K562 (cell line): ENCODE measurements around the gene TCHP. TPM values are rescaled to one million over a fixed set of nuclear protein-coding genes. Genes with fewer than 3 reads are reported as not detected.
A peak's percentile ranks its signal among the peaks of the same experiment; 100 is the strongest.

Experiments used
- CREBBP ChIP-seq: IDR thresholded peaks from one replicate; pipeline ENCODE4 v1.6.1; 2012; ENCODE audit warnings: low read depth, mild to moderate bottlenecking, control low read depth, inconsistent platforms, low read length
- CTBP1 ChIP-seq: fragments of 450-650 bp; IDR thresholded peaks from 2 replicates; pipeline ENCODE4 v1.6.1; 2016; ENCODE audit warnings: borderline replicate concordance
- KLF6 ChIP-seq: fragments of 250-450 bp; sonication (Bioruptor Pico); IDR thresholded peaks from 2 replicates; pipeline ENCODE4 v1.4.0; 2020; ENCODE audit warnings: mild to moderate bottlenecking, moderate library complexity, borderline replicate concordance
- RAD21 ChIP-seq, 2 experiments: fragments of 250-450 bp in 1 of 2; fragments of 450-650 bp in 1 of 2; sonication (Bioruptor Pico) in 1 of 2; formaldehyde crosslinking in 1 of 2; IDR thresholded peaks in 1 of 2; conservative IDR thresholded peaks in 1 of 2; 2 replicates each; pipeline versions ENCODE4 v1.4.0 to v1.8.0; 2020 to 2022; ENCODE audit warnings: mild to moderate bottlenecking in 2 of 2, moderate library complexity in 1 of 2
- SMARCE1 ChIP-seq: fragments of 450-650 bp; IDR thresholded peaks from 2 replicates; pipeline ENCODE4 v1.7.1; 2016; ENCODE audit warnings: mild to moderate bottlenecking
- SRSF1 ChIP-seq: fragments of 200-400 bp; formaldehyde crosslinking; IDR thresholded peaks from 2 replicates; pipeline ENCODE4 v1.6.1; 2017; ENCODE audit warnings: mild to moderate bottlenecking, low read depth, low read length, moderate library complexity
- ZNF175 ChIP-seq: fragments of 200-800 bp; sonication (Bioruptor generic); IDR thresholded peaks from 2 replicates; pipeline ENCODE4 v1.6.1; 2016; ENCODE audit warnings: low read depth, mild to moderate bottlenecking, missing genetic modification characterization, missing compliant biosample characterization
- ZNF280B ChIP-seq: fragments of 250-450 bp; sonication (Bioruptor Pico); IDR thresholded peaks from 2 replicates; pipeline ENCODE4 v1.5.1; 2021; ENCODE audit warnings: mild to moderate bottlenecking
- ZSCAN32 ChIP-seq: fragments of 450-650 bp; formaldehyde crosslinking; IDR thresholded peaks from 2 replicates; pipeline ENCODE4 v1.4.0; 2020; ENCODE audit warnings: mild to moderate bottlenecking, moderate library complexity
- polyA plus RNA-seq, 8 experiments: library from polyadenylated mRNA; depleted of rRNA in 4 of 8; stranded (reverse) in 5 of 8; unstranded in 3 of 8; fragments of >200 nt; fragmentation: Nextera tagmentation in 2 of 8; fragmentation: Illumina TruSeq in 1 of 8; extraction: Ambion mirVana in 2 of 8; extraction: Trizol in 1 of 8; gene quantifications; 2 replicates each; pipeline versions ENCODE4 v1.2.1 to v1.2.3, GENCODE V29; 2011 to 2014; ENCODE audit warnings: inconsistent platforms in 1 of 8, missing spikeins in 1 of 8
- total RNA-seq, 7 experiments: library from RNA; depleted of rRNA in 6 of 7; stranded (reverse); fragments of >200 nt in 6 of 7; fragmentation: Illumina TruSeq in 2 of 7; extraction: Trizol in 2 of 7; gene quantifications; 2 replicates each; pipeline versions ENCODE4 v1.2.1 to v1.2.3, GENCODE V29; 2011 to 2021; ENCODE audit warnings: low replicate concordance in 1 of 7
- TF ChIP-seq, protein P1 (sequence below): sonication (generic); formaldehyde crosslinking; IDR thresholded peaks from 2 replicates; pipeline ENCODE4 v1.8.0; 2023; ENCODE audit warnings: missing genetic modification reagents, mild to moderate bottlenecking, borderline replicate concordance
- TF ChIP-seq, protein P2 (sequence below): fragments of 450-650 bp; formaldehyde crosslinking; IDR thresholded peaks from 2 replicates; pipeline ENCODE4 v1.4.0; 2022; ENCODE audit warnings: missing genetic modification characterization

TCHP gene
- total and polyA plus RNA-seq, 9 of the 15 experiments (the other 6 are each of a cell fraction or from before 2014, with no cell fraction given), result 3.4 to 30.4 (median 19.7) TPM

GRCh38 chr12:109899783-109900751 lies at the start of gene TCHP (continued):
- TF ChIP-seq SMARCE1 (peak; percentile 79), ZNF280B (CRISPR knock-in tag) (no peak), CREBBP (no peak), KLF6 (no peak), CTBP1 (peak; percentile 82), ZNF175 (CRISPR knock-in tag) (no peak), SRSF1 (no peak), ZSCAN32 (CRISPR knock-in tag) (no peak), RAD21 (CRISPR knock-in tag; conservative IDR thresholded peaks at IDR 0.05 in 1 of 2, IDR thresholded peaks at IDR 0.05 in 1 of 2) (peak in 1 of 2 experiments; percentile 40; a peak in 2 of 4 replicates)
- TF ChIP-seq, protein P1, sequence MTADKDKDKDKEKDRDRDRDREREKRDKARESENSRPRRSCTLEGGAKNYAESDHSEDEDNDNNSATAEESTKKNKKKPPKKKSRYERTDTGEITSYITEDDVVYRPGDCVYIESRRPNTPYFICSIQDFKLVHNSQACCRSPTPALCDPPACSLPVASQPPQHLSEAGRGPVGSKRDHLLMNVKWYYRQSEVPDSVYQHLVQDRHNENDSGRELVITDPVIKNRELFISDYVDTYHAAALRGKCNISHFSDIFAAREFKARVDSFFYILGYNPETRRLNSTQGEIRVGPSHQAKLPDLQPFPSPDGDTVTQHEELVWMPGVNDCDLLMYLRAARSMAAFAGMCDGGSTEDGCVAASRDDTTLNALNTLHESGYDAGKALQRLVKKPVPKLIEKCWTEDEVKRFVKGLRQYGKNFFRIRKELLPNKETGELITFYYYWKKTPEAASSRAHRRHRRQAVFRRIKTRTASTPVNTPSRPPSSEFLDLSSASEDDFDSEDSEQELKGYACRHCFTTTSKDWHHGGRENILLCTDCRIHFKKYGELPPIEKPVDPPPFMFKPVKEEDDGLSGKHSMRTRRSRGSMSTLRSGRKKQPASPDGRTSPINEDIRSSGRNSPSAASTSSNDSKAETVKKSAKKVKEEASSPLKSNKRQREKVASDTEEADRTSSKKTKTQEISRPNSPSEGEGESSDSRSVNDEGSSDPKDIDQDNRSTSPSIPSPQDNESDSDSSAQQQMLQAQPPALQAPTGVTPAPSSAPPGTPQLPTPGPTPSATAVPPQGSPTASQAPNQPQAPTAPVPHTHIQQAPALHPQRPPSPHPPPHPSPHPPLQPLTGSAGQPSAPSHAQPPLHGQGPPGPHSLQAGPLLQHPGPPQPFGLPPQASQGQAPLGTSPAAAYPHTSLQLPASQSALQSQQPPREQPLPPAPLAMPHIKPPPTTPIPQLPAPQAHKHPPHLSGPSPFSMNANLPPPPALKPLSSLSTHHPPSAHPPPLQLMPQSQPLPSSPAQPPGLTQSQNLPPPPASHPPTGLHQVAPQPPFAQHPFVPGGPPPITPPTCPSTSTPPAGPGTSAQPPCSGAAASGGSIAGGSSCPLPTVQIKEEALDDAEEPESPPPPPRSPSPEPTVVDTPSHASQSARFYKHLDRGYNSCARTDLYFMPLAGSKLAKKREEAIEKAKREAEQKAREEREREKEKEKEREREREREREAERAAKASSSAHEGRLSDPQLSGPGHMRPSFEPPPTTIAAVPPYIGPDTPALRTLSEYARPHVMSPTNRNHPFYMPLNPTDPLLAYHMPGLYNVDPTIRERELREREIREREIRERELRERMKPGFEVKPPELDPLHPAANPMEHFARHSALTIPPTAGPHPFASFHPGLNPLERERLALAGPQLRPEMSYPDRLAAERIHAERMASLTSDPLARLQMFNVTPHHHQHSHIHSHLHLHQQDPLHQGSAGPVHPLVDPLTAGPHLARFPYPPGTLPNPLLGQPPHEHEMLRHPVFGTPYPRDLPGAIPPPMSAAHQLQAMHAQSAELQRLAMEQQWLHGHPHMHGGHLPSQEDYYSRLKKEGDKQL (CRISPR knock-in tag), result no peak
- TF ChIP-seq, protein P2, sequence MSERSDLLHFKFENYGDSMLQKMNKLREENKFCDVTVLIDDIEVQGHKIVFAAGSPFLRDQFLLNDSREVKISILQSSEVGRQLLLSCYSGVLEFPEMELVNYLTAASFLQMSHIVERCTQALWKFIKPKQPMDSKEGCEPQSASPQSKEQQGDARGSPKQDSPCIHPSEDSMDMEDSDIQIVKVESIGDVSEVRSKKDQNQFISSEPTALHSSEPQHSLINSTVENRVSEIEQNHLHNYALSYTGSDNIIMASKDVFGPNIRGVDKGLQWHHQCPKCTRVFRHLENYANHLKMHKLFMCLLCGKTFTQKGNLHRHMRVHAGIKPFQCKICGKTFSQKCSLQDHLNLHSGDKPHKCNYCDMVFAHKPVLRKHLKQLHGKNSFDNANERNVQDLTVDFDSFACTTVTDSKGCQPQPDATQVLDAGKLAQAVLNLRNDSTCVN (CRISPR knock-in tag), result no peak
